ENCODE results near the gene YBX3. TPM values are rescaled to one million over a fixed set of nuclear protein-coding genes. Genes with fewer than 3 reads are reported as not detected.

Gene YBX3
- total and polyA plus RNA-seq, 2 of the 13 experiments (the other 11 are each of a cell fraction or from before 2014, with no cell fraction given): 77.5 to 99.6 TPM

GRCh38 chr12:10726945-10727344 is 3.8 kb upstream of the YBX3 start:
- Histone ChIP-seq H2AFZ (ENCODE audit: low read length) (no peak overlapping the region), H3K4me2 (ENCODE audit: low read depth, low read length) (no peak overlapping the region), H3K79me2 (ENCODE audit: insufficient read depth, low read length) (peaks cover 11% of the 10 kb centered on the region), H3K9me3 (ENCODE audit: low read length) (no peaks in the 10 kb centered on the region), H3K36me3 (replicated peaks in 1 of 2; ENCODE audit: control insufficient read depth in 1 of 2, insufficient read depth in 2 of 2, low read length in 2 of 2) (no peaks in the 10 kb centered on the region), H3K27me3 (ENCODE audit: control insufficient read depth in 1 of 2, insufficient read depth in 2 of 2, low read length in 2 of 2) (peaks cover 0 to 27% of the 10 kb centered on the region in 2 experiments; a peak in 2 of 5 replicates), H4K20me1 (ENCODE audit: insufficient read depth, low read length) (peaks cover 1% of the 10 kb centered on the region; the same call in 1 of the 2 replicates), H3K27ac (ENCODE audit: extremely low read length, insufficient read depth, low read length) (no peak overlapping the region), H3K9ac (ENCODE audit: insufficient read depth, low read depth, low read length) (no peak overlapping the region), H3K4me1 (ENCODE audit: insufficient read depth, low read length) (peaks cover 10% of the 10 kb centered on the region), H3K4me3 (replicated peaks in 1 of 3; ENCODE audit: insufficient read depth in 1 of 3, low read depth in 2 of 3, low read length in 3 of 3) (no peak overlapping the region)
- in situ Hi-C loops (cut with HindIII; ENCODE audit: extremely low pct_ligation_motif_present, low pct_unique_long_range_greater_than_20kb) (no loop called here), intact Hi-C loops (cut with micrococcal nuclease; ENCODE audit: unreplicated experiment) (no loop called here)
- DNase-seq (ENCODE audit: low spot score) (no peak), ATAC-seq (no peak), FAIRE-seq (no peak)
- POLR2A ChIA-PET: no interaction called here
- TF ChIP-seq CHD4 (IDR thresholded peaks at IDR 0.05; ENCODE audit: borderline replicate concordance, low read length): no peak
- TF ChIP-seq ZHX2 (IDR thresholded peaks at IDR 0.05; ENCODE audit: low read depth): no peak
- no peak for TF ChIP-seq ZHX2 (CRISPR knock-in tag; IDR thresholded peaks at IDR 0.05; ENCODE audit: borderline replicate concordance)
- CTCF ChIA-PET (ENCODE audit: low intra/inter-chr PET ratio, low total read pairs): no interaction called here
- WGBS (ENCODE audit: low lambda C conversion rate): 45% methylated on average over 1 of the region's 1 CpG
- no TSS peak for BruUV-seq (replicated peaks)

Measured in HepG2 (cell line).